HFFc6 (cell line): Measurements from ENCODE around the gene MFSD2A. TPM values are rescaled to one million over a fixed set of nuclear protein-coding genes. Genes with fewer than 3 reads are reported as not detected.
A peak's percentile ranks its signal among the peaks of the same experiment; 100 is the strongest.

Experiments used
- DNase-seq: peaks from one replicate; pipeline ENCODE4 v3.0.0-alpha.2; 2018
- H3K27ac Mint-ChIP-seq: 2 replicates; pipeline ENCODE4 v1.8.0; 2020; ENCODE audit warnings: mild to moderate bottlenecking, mixed read lengths
- H3K27me3 Mint-ChIP-seq: 2 replicates; pipeline ENCODE4 v1.8.0; 2021; ENCODE audit warnings: mild to moderate bottlenecking, moderate library complexity, mixed read lengths; ENCODE audit not compliant: insufficient read depth
- H3K36me3 Mint-ChIP-seq: 2 replicates; pipeline ENCODE4 v1.8.0; 2021; ENCODE audit warnings: low read depth, mixed read lengths
- H3K4me1 Mint-ChIP-seq: 2 replicates; pipeline ENCODE4 v1.8.0; 2020; ENCODE audit warnings: low read depth, mixed read lengths
- H3K4me3 Mint-ChIP-seq: 2 replicates; pipeline ENCODE4 v1.8.0; 2020; ENCODE audit warnings: mild to moderate bottlenecking, moderate library complexity, mixed read lengths
- H3K9me3 Mint-ChIP-seq: 2 replicates; pipeline ENCODE4 v1.8.0; 2020; ENCODE audit warnings: mild to moderate bottlenecking, mixed read lengths
- CTCF ChIP-seq: fragments of 200-600 bp; sonication (generic); IDR thresholded peaks from 2 replicates; pipeline ENCODE4 v1.5.0; 2021; ENCODE audit warnings: antibody characterized with exemption, mild to moderate bottlenecking
- total RNA-seq, 6 experiments: library from RNA; stranded (reverse); fragmentation: NEBNext Ultra II Directional; extraction: Animal tissue kit (Norgen Biotek cat#: 25700); gene quantifications; 2 replicates in 1 of 6; 3 replicates in 5 of 6; pipeline ENCODE4 v1.2.3, GENCODE V29; 2021

MFSD2A gene
- total RNA-seq, 6 experiments from 2014 or later = 3.2 to 4.8 (median 3.5) TPM

- no peak for TF ChIP-seq CTCF
- H3K4me1 Mint-ChIP-seq = peaks cover 17% of the 10 kb centered on the region
- DNase-seq = no peak
Measured at GRCh38 chr1:39926343-39926793, 28.6 kb upstream of the MFSD2A start.

GRCh38 chr1:39926820-39927219 is 28.1 kb upstream of the MFSD2A start:
- H3K27ac Mint-ChIP-seq = no peak overlapping the region

More at GRCh38 chr1:39926343-39926793, 28.6 kb upstream of the MFSD2A start:
- H3K27me3 Mint-ChIP-seq = peaks cover 14% of the 10 kb centered on the region
- no peaks in the 10 kb centered on the region for H3K36me3 Mint-ChIP-seq
- no peaks in the 10 kb centered on the region for H3K9me3 Mint-ChIP-seq
- H3K4me3 Mint-ChIP-seq = no peak overlapping the region
- H3K27ac Mint-ChIP-seq = no peak overlapping the region

GRCh38 chr1:39927538-39927937 is 27.4 kb upstream of the MFSD2A start:
- no peak for DNase-seq
- Mint-ChIP-seq H3K4me3 (no peak overlapping the region), H3K4me1 (peaks cover 17% of the 10 kb centered on the region), H3K27me3 (peaks cover 13% of the 10 kb centered on the region), H3K9me3 (no peaks in the 10 kb centered on the region), H3K36me3 (no peaks in the 10 kb centered on the region), H3K27ac (no peak overlapping the region)
- TF ChIP-seq CTCF = no peak

More at GRCh38 chr1:39926820-39927219, 28.1 kb upstream of the MFSD2A start:
- no peak for TF ChIP-seq CTCF
- no peak for DNase-seq
- Mint-ChIP-seq H3K36me3 (no peaks in the 10 kb centered on the region), H3K9me3 (no peaks in the 10 kb centered on the region), H3K4me1 (peaks cover 17% of the 10 kb centered on the region), H3K4me3 (no peak overlapping the region), H3K27me3 (peaks cover 14% of the 10 kb centered on the region)

GRCh38 chr1:39928809-39929587 is 25.9 kb upstream of the MFSD2A start:
- Mint-ChIP-seq H3K27ac (no peak overlapping the region), H3K36me3 (no peaks in the 10 kb centered on the region), H3K4me1 (peaks cover 19% of the 10 kb centered on the region), H3K9me3 (no peaks in the 10 kb centered on the region), H3K27me3 (peaks cover 13% of the 10 kb centered on the region), H3K4me3 (no peak overlapping the region)
- no peak for DNase-seq
- TF ChIP-seq CTCF = no peak

GRCh38 chr1:39933956-39934941 is 20.7 kb upstream of the MFSD2A start:
- no peak for TF ChIP-seq CTCF

More at GRCh38 chr1:39933956-39934941, 20.7 kb upstream of the MFSD2A start:
- H3K27me3 Mint-ChIP-seq = peaks cover 9% of the 10 kb centered on the region
- no peaks in the 10 kb centered on the region for H3K36me3 Mint-ChIP-seq
- DNase-seq = peak; percentile 85
- peak overlapping the region; percentile 86 for H3K27ac Mint-ChIP-seq
- no peaks in the 10 kb centered on the region for H3K9me3 Mint-ChIP-seq
- H3K4me3 Mint-ChIP-seq = peak overlapping the region; percentile 66
- peaks cover 13% of the 10 kb centered on the region for H3K4me1 Mint-ChIP-seq
